Measurements from ENCODE around the gene AGRN. TPM values are rescaled to one million over a fixed set of nuclear protein-coding genes. Genes with fewer than 3 reads are reported as not detected.

The AGRN gene
- total RNA-seq, 1 donor from 2014 or later: 114 TPM

- no peak for ATAC-seq
Measured at GRCh38 chr1:1083416-1084371, 63.8 kb downstream of the AGRN start.

GRCh38 chr1:1084372-1085170 is 64.7 kb downstream of the AGRN start:
- no peak for TF ChIP-seq CTCF (IDR thresholded peaks at IDR 0.05)
- Histone ChIP-seq H3K4me1 (peaks cover 9% of the 10 kb centered on the region), H3K4me3 (no peak overlapping the region), H3K9me3 (no peaks in the 10 kb centered on the region), H3K27ac (no peak overlapping the region), H3K27me3 (ENCODE audit: low read depth) (no peaks in the 10 kb centered on the region), H3K36me3 (no peaks in the 10 kb centered on the region)
- intact Hi-C loops (cut with DNase I): no loop called here
- no peak for ATAC-seq
- DNase-seq: no peak

More at GRCh38 chr1:1083416-1084371, 63.8 kb downstream of the AGRN start:
- intact Hi-C loops (cut with DNase I): no loop called here
- Histone ChIP-seq H3K27ac (no peak overlapping the region), H3K4me1 (peaks cover 12% of the 10 kb centered on the region), H3K36me3 (no peaks in the 10 kb centered on the region), H3K27me3 (ENCODE audit: low read depth) (no peaks in the 10 kb centered on the region), H3K4me3 (no peak overlapping the region), H3K9me3 (no peaks in the 10 kb centered on the region)
- no peak for TF ChIP-seq CTCF (IDR thresholded peaks at IDR 0.05)
- peak; percentile 42 for DNase-seq

GRCh38 chr1:1085171-1085841 is 65.4 kb downstream of the AGRN start:
- Histone ChIP-seq H3K4me1 (peaks cover 1% of the 10 kb centered on the region), H3K27ac (no peak overlapping the region), H3K4me3 (no peak overlapping the region), H3K27me3 (ENCODE audit: low read depth) (no peaks in the 10 kb centered on the region), H3K36me3 (no peaks in the 10 kb centered on the region), H3K9me3 (no peaks in the 10 kb centered on the region)
- no peak for ATAC-seq
- intact Hi-C loops (cut with DNase I): no loop called here
- no peak for TF ChIP-seq CTCF (IDR thresholded peaks at IDR 0.05)
- no peak for DNase-seq

- Histone ChIP-seq H3K9me3 (no peaks in the 10 kb centered on the region), H3K27ac (no peak overlapping the region), H3K4me1 (no peaks in the 10 kb centered on the region), H3K36me3 (no peaks in the 10 kb centered on the region), H3K27me3 (ENCODE audit: low read depth) (no peaks in the 10 kb centered on the region), H3K4me3 (no peak overlapping the region)
- DNase-seq (no peak), ATAC-seq (no peak)
- intact Hi-C loops (cut with DNase I): no loop called here
- no peak for TF ChIP-seq CTCF (IDR thresholded peaks at IDR 0.05)
Measured at GRCh38 chr1:1085911-1086841, 66.3 kb downstream of the AGRN start.
